K562 (cell line): Measurements from ENCODE around the gene TMEM255A.

Experiments used
- CBX5 ChIP-seq: IDR thresholded peaks from 2 replicates; pipeline ENCODE4 v1.6.1; 2014; ENCODE audit warnings: low read depth, borderline replicate concordance
- ETV6 ChIP-seq, 3 experiments: fragments of 150-350 bp in 1 of 3; sonication (generic) in 1 of 3; formaldehyde crosslinking in 1 of 3; IDR thresholded peaks; 2 replicates each; pipeline versions ENCODE4 v1.6.1 to v1.8.0; 2014 to 2022; ENCODE audit warnings: borderline replicate concordance in 2 of 3, low read depth in 2 of 3, antibody characterized with exemption in 1 of 3, low read length in 1 of 3, mild to moderate bottlenecking in 1 of 3, missing genetic modification reagents in 1 of 3
- GATAD2A ChIP-seq: fragments of 450-650 bp; IDR thresholded peaks from 2 replicates; pipeline ENCODE4 v1.6.1; 2017
- KHSRP ChIP-seq: fragments of 450-650 bp; IDR thresholded peaks from 2 replicates; pipeline ENCODE4 v1.6.1; 2017
- ZNF551 ChIP-seq: fragments of 250-450 bp; sonication (Bioruptor Pico); IDR thresholded peaks from 2 replicates; pipeline ENCODE4 v1.5.0; 2021; ENCODE audit warnings: mild to moderate bottlenecking, moderate library complexity
- TF ChIP-seq, protein P1 (sequence below), 2 experiments: IDR thresholded peaks; 2 replicates each; pipeline ENCODE4 v1.6.1; 2011; ENCODE audit warnings: borderline replicate concordance in 1 of 2, control low read depth in 1 of 2, low read depth in 1 of 2, low read length in 1 of 2, mild to moderate bottlenecking in 1 of 2, mixed read lengths in 1 of 2, moderate library complexity in 1 of 2; ENCODE audit not compliant: insufficient read depth in 1 of 2, insufficient read length in 1 of 2, poor library complexity in 1 of 2, severe bottlenecking in 1 of 2; ENCODE audit errors: extremely low read depth in 1 of 2
- TF ChIP-seq, protein P2 (sequence below), 3 experiments: IDR thresholded peaks in 2 of 3; conservative IDR thresholded peaks in 1 of 3; 2 replicates each; pipeline ENCODE4 v1.5.1; 2011 to 2012; ENCODE audit warnings: low read length in 3 of 3, mild to moderate bottlenecking in 3 of 3, control low read depth in 2 of 3, improper control_type of control experiment in 1 of 3, inconsistent platforms in 1 of 3, low read depth in 1 of 3, mixed read lengths in 1 of 3, moderate library complexity in 1 of 3; ENCODE audit not compliant: insufficient read depth in 2 of 3
- TF ChIP-seq, protein P3 (sequence below): sonication (generic); formaldehyde crosslinking; IDR thresholded peaks from 2 replicates; pipeline ENCODE4 v1.8.0; 2023; ENCODE audit warnings: mild to moderate bottlenecking, missing genetic modification reagents
- TF ChIP-seq, protein P4 (sequence below): fragments of 250-450 bp; sonication (Bioruptor Pico); IDR thresholded peaks from 2 replicates; pipeline ENCODE4 v1.4.0; 2020; ENCODE audit warnings: mild to moderate bottlenecking

DNA sequence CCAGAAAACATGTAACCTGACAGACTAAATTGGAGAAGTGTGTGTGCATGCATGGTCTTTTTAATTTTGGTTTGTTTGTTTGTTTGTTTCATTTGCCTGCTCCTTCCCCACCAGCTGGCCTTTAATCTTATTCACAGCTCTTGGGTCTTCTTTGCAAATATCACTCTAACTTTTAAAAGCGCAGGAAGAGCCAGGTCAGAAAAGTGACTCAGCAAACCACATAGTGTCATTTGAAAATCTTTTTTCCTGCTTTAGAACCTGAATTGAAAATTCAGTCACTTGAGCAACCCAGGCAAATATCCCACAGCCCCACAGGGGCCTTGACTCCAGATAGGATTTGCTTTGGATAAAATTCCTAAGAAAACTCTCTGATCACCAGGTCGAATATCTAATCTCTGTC lies 4.6 kb downstream of the TMEM255A start:
- no peak for TF ChIP-seq CBX5
- no peak for TF ChIP-seq GATAD2A
- TF ChIP-seq, protein P1, sequence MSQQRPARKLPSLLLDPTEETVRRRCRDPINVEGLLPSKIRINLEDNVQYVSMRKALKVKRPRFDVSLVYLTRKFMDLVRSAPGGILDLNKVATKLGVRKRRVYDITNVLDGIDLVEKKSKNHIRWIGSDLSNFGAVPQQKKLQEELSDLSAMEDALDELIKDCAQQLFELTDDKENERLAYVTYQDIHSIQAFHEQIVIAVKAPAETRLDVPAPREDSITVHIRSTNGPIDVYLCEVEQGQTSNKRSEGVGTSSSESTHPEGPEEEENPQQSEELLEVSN (IDR thresholded peaks at IDR 0.05; ENCODE audit: borderline replicate concordance in 1 of 2, extremely low read depth in 1 of 2, insufficient read depth in 1 of 2, insufficient read length in 1 of 2, low read depth in 1 of 2, low read length in 1 of 2, poor library complexity in 1 of 2, severe bottlenecking in 1 of 2): no peak
- no peak for TF ChIP-seq KHSRP
- TF ChIP-seq, protein P2, sequence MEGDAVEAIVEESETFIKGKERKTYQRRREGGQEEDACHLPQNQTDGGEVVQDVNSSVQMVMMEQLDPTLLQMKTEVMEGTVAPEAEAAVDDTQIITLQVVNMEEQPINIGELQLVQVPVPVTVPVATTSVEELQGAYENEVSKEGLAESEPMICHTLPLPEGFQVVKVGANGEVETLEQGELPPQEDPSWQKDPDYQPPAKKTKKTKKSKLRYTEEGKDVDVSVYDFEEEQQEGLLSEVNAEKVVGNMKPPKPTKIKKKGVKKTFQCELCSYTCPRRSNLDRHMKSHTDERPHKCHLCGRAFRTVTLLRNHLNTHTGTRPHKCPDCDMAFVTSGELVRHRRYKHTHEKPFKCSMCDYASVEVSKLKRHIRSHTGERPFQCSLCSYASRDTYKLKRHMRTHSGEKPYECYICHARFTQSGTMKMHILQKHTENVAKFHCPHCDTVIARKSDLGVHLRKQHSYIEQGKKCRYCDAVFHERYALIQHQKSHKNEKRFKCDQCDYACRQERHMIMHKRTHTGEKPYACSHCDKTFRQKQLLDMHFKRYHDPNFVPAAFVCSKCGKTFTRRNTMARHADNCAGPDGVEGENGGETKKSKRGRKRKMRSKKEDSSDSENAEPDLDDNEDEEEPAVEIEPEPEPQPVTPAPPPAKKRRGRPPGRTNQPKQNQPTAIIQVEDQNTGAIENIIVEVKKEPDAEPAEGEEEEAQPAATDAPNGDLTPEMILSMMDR (IDR thresholded peaks at IDR 0.05 in 2 of 3, conservative IDR thresholded peaks at IDR 0.05 in 1 of 3; ENCODE audit: insufficient read depth in 2 of 3, low read depth in 1 of 3, low read length in 3 of 3): no peak
- TF ChIP-seq ETV6 (IDR thresholded peaks at IDR 0.05; ENCODE audit: borderline replicate concordance in 1 of 2, low read depth in 2 of 2, low read length in 1 of 2): no peak
- no peak for TF ChIP-seq ETV6 (CRISPR knock-in tag; IDR thresholded peaks at IDR 0.05; ENCODE audit: borderline replicate concordance)
- TF ChIP-seq, protein P3, sequence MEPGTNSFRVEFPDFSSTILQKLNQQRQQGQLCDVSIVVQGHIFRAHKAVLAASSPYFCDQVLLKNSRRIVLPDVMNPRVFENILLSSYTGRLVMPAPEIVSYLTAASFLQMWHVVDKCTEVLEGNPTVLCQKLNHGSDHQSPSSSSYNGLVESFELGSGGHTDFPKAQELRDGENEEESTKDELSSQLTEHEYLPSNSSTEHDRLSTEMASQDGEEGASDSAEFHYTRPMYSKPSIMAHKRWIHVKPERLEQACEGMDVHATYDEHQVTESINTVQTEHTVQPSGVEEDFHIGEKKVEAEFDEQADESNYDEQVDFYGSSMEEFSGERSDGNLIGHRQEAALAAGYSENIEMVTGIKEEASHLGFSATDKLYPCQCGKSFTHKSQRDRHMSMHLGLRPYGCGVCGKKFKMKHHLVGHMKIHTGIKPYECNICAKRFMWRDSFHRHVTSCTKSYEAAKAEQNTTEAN (CRISPR knock-in tag): no peak
- no peak for TF ChIP-seq ZNF551 (CRISPR knock-in tag)
- TF ChIP-seq, protein P4, sequence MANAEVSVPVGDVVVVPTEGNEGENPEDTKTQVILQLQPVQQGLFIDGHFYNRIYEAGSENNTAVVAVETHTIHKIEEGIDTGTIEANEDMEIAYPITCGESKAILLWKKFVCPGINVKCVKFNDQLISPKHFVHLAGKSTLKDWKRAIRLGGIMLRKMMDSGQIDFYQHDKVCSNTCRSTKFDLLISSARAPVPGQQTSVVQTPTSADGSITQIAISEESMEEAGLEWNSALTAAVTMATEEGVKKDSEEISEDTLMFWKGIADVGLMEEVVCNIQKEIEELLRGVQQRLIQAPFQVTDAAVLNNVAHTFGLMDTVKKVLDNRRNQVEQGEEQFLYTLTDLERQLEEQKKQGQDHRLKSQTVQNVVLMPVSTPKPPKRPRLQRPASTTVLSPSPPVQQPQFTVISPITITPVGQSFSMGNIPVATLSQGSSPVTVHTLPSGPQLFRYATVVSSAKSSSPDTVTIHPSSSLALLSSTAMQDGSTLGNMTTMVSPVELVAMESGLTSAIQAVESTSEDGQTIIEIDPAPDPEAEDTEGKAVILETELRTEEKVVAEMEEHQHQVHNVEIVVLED (CRISPR knock-in tag): no peak
